ENCODE results near the gene NBL1. TPM values are rescaled to one million over a fixed set of nuclear protein-coding genes. Genes with fewer than 3 reads are reported as not detected.
"Not testable (repeated sequence)": the region's sequence is repeated elsewhere in the genome, so short reads cannot be mapped to it uniquely, and the experiment has no call there.

The NBL1 gene
- total and polyA plus RNA-seq, 7 donors, result 64.1 to 394 (median 128) TPM

DNA sequence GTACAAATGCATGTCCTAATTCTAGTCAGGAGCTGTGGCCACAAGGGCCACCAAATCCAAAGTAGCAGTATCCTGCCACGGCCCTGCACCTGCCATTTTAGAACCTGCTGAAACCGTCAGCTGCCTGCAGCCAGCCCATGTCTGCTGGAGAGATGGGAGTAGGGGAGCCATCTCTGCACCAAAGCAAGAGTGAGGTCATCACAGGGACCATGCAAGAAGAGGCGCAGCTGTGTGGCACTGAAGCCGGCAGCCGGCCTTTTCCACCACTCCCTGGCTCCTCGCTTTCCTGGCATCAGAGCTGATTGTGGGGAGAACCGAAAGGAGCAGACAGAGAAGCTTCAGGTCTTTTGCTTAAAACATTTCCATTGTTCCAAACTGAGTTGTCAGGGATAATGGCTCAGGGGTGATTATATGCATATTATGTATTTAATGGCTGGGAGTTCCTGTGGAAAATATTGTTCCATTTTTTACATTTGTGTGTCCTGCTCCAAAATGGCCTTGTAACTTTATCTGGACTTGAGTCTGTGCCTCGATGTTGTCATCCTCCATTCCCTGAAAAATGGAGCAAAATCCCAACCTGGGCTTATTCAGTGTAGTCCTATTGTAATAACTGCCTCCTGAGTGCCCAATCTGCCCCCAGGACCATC, 18.7 kb upstream of the NBL1 start:
- peaks cover 0 to 38% (median 28%) of the 10 kb centered on the region in 4 donors for H3K4me1 ChIP-seq
- no peaks in the 10 kb centered on the region for H3K27me3 ChIP-seq
- H3K4me3 ChIP-seq, result no peak overlapping the region
- H3K36me3 ChIP-seq, result peaks cover 0 to 58% (median 32%) of the 10 kb centered on the region in 4 donors
- peak; percentile 45 for DNase-seq
- H3K27ac ChIP-seq, result peak overlapping the region in 3 of 4 donors; percentile 36 to 64 (median 48)
- no peak for TF ChIP-seq POLR2A (IDR thresholded peaks at IDR 0.05)
- no peak for TF ChIP-seq EP300 (IDR thresholded peaks at IDR 0.05)
- no peak for TF ChIP-seq POLR2AphosphoS5 (IDR thresholded peaks at IDR 0.05)
- TF ChIP-seq, protein P1, sequence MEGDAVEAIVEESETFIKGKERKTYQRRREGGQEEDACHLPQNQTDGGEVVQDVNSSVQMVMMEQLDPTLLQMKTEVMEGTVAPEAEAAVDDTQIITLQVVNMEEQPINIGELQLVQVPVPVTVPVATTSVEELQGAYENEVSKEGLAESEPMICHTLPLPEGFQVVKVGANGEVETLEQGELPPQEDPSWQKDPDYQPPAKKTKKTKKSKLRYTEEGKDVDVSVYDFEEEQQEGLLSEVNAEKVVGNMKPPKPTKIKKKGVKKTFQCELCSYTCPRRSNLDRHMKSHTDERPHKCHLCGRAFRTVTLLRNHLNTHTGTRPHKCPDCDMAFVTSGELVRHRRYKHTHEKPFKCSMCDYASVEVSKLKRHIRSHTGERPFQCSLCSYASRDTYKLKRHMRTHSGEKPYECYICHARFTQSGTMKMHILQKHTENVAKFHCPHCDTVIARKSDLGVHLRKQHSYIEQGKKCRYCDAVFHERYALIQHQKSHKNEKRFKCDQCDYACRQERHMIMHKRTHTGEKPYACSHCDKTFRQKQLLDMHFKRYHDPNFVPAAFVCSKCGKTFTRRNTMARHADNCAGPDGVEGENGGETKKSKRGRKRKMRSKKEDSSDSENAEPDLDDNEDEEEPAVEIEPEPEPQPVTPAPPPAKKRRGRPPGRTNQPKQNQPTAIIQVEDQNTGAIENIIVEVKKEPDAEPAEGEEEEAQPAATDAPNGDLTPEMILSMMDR (IDR thresholded peaks at IDR 0.05), result no peak
- no peaks in the 10 kb centered on the region for H3K9me3 ChIP-seq
- 94 to 96% methylated on average over 8 of the region's 8 CpGs for WGBS, 2 donors
- intact Hi-C loops (cut with DNase I), result no loop called here

DNA sequence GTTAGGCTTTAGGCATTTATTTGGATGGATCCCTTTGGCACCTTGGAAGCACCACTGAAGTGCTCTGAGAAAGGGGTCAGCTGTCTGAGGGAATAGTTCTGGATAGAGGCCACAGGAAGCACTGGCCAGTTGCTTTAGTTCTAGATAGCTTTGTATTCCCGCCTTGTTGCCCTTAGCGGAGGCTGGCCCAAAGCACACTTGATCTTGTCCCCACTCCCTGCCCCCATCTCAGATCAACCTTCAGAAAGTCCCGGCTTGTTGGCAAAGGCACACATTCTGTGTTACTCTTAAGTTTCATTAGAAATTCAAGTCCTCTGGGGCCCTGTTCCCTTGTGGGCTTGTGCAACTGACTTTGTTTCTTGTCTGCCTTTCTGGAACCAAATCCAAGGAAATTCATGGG, 15.2 kb upstream of the NBL1 start:
- H3K27me3 ChIP-seq, result no peaks in the 10 kb centered on the region
- H3K27ac ChIP-seq, result no peak overlapping the region
- peak; percentile 46 for DNase-seq
- H3K4me1 ChIP-seq, result peaks cover 0 to 20% (median 18%) of the 10 kb centered on the region in 4 donors
- TF ChIP-seq EP300 (IDR thresholded peaks at IDR 0.05), result no peak
- no peak for TF ChIP-seq POLR2A (IDR thresholded peaks at IDR 0.05)
- TF ChIP-seq, protein P1 (IDR thresholded peaks at IDR 0.05), result no peak
- TF ChIP-seq POLR2AphosphoS5 (IDR thresholded peaks at IDR 0.05), result no peak
- H3K36me3 ChIP-seq, result peaks cover 0 to 49% (median 28%) of the 10 kb centered on the region in 4 donors
- H3K9me3 ChIP-seq, result no peaks in the 10 kb centered on the region
- intact Hi-C loops (cut with DNase I), result no loop called here
- no peak overlapping the region for H3K4me3 ChIP-seq
- WGBS, 2 donors, result 90 to 92% methylated on average over 3 of the region's 3 CpGs

DNA sequence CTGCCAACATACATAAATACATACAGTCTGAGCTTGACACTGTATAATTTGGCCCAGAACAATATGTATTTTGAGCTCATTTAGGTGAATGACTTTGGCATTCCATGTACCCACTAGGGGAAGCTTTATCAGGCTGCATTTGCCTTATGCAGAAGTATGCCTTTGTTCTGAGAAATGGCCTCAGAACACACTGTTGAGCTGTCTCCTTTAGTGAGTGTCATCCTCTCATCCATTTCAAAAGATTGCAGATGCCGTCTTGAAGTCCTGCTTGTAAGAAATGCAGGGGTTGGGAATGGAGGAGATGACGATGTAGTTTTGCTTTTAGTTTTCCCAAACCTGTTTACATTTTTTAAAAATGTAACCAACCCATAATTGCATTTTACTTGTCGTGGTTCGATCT, 14.8 kb upstream of the NBL1 start:
- Histone ChIP-seq H3K27ac (no peak overlapping the region), H3K4me1 (peaks cover 0 to 20% (median 18%) of the 10 kb centered on the region in 4 donors), H3K4me3 (no peak overlapping the region), H3K27me3 (no peaks in the 10 kb centered on the region), H3K36me3 (peaks cover 0 to 44% (median 23%) of the 10 kb centered on the region in 4 donors), H3K9me3 (no peaks in the 10 kb centered on the region)
- intact Hi-C loops (cut with DNase I), result no loop called here
- DNase-seq, result no peak
- TF ChIP-seq POLR2A (IDR thresholded peaks at IDR 0.05), result no peak
- 91 to 92% methylated on average over 4 of the region's 4 CpGs for WGBS, 2 donors

DNA sequence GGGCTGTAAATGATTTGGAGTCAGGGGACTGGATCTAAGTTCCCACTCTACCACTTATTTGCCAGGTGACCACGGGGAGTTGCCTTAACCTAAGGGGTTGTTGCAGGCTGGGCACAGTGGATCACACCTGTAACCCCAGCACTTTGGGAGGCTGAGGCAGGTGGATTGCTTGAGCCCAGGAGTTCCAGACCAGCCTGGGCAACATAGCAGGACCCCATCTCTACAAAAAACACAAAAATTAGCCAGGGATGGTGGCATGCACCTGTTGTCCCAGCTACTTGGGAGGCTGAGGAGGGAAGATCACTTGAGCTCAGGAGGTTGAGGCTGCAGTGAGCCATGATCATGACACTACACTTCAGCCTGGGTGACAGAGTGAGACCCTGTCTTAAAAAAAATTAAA, 13.9 kb upstream of the NBL1 start:
- WGBS, 2 donors, result 95 to 98% methylated on average over 1 of the region's 1 CpG
- peak; percentile 42 for DNase-seq

DNA sequence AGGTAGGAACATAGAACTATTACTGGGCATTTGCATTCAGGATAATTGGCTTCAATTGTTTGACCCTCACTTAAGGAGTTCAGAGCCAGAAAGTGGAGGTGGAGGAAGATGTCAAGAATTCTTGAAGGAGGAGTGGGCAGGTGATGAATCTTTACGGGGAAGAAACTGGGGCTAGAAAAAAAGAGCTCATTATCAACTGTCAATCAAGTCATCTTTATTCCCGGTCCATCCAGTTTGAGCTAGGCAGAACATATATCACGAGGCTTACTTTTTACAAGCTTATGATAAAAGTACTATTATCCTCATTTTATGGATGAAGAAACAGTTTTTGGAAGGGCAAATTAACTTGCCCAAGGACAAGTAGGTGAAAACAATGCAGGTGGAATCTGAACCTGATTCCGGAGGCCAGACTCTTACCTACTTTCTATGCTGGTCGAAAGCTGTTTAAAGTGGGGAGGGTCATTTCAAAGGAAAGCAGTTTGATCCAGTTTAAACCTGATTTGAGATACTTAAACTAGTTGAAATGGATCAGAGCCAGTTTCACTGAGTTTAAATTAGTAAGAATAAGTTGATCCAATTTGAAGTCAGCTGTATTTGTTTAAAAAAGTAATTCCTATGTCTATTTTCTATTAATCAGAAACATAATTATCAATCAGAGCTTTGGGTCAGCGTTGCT, 13.3 kb upstream of the NBL1 start:
- WGBS, 2 donors, result 32 to 75% methylated on average over 6 of the region's 6 CpGs
- DNase-seq, result no peak
- no peak for TF ChIP-seq EP300 (IDR thresholded peaks at IDR 0.05)
- TF ChIP-seq, protein P1 (IDR thresholded peaks at IDR 0.05), result no peak
- no peak for TF ChIP-seq POLR2A (IDR thresholded peaks at IDR 0.05)
- no peak for TF ChIP-seq POLR2AphosphoS5 (IDR thresholded peaks at IDR 0.05)
- H3K9me3 ChIP-seq, result no peaks in the 10 kb centered on the region
- H3K4me1 ChIP-seq, result peaks cover 0 to 9% (median 7%) of the 10 kb centered on the region in 4 donors
- H3K4me3 ChIP-seq, result no peak overlapping the region
- no peak overlapping the region for H3K27ac ChIP-seq
- H3K27me3 ChIP-seq, result no peaks in the 10 kb centered on the region
- intact Hi-C loops (cut with DNase I), result no loop called here
- peaks cover 0 to 36% (median 14%) of the 10 kb centered on the region in 4 donors for H3K36me3 ChIP-seq

More for the DNA sequence above, 13.9 kb upstream of the NBL1 start:
- H3K4me3 ChIP-seq; intact Hi-C loops (cut with DNase I); H3K27ac ChIP-seq; H3K27me3 ChIP-seq; H3K9me3 ChIP-seq: not testable (repeated sequence)
- Histone ChIP-seq H3K4me1 (peaks cover 0 to 16% (median 14%) of the 10 kb centered on the region in 4 donors), H3K36me3 (peaks cover 0 to 36% (median 15%) of the 10 kb centered on the region in 4 donors)
